Stomach smooth muscle (tissue), 2 donors: ENCODE measurements around the gene SLC2A8.

ENCODE experiments used
- H3K27ac ChIP-seq: one replicate; pipeline ENCODE4 v1.7.0; 2013; ENCODE audit warnings: mild to moderate bottlenecking, low read length, inconsistent platforms
- H3K27me3 ChIP-seq, 2 donors: one replicate each; pipeline ENCODE4 v1.7.0; 2013; ENCODE audit warnings: low read length in 2 of 2; ENCODE audit not compliant: insufficient read depth in 2 of 2, control insufficient read depth in 1 of 2
- H3K36me3 ChIP-seq, 2 donors: one replicate each; pipeline ENCODE4 v1.7.0; 2013; ENCODE audit warnings: low read length in 2 of 2; ENCODE audit not compliant: control insufficient read depth in 2 of 2, insufficient read depth in 2 of 2
- H3K4me1 ChIP-seq: one replicate; pipeline ENCODE4 v1.7.0; 2013; ENCODE audit warnings: low read length; ENCODE audit not compliant: control insufficient read depth, insufficient read depth
- H3K4me3 ChIP-seq, 2 donors: one replicate each; pipeline ENCODE4 v1.7.0; 2013; ENCODE audit warnings: low read length in 2 of 2
- H3K9ac ChIP-seq, 2 donors: one replicate each; pipeline ENCODE4 v1.7.0; 2013; ENCODE audit warnings: low read length in 2 of 2, mild to moderate bottlenecking in 1 of 2
- H3K9me3 ChIP-seq, 2 donors: one replicate each; pipeline ENCODE4 v1.7.0; 2013; ENCODE audit warnings: low read length in 2 of 2; ENCODE audit not compliant: control insufficient read depth in 2 of 2
- donor health status: healthy.
- donor health status: Pancreatic carcinoma.

SLC2A8 gene

GRCh38 chr9:127360829-127361228, 36.1 kb upstream of the SLC2A8 start:
- peaks cover 11 to 19% of the 10 kb centered on the region in 2 donors for H3K36me3 ChIP-seq
- H3K27ac ChIP-seq = no peak overlapping the region
- H3K4me1 ChIP-seq = no peaks in the 10 kb centered on the region
- H3K9ac ChIP-seq = no peak overlapping the region
- H3K9me3 ChIP-seq = no peaks in the 10 kb centered on the region
- H3K27me3 ChIP-seq = no peaks in the 10 kb centered on the region
- H3K4me3 ChIP-seq = no peak overlapping the region

DNA sequence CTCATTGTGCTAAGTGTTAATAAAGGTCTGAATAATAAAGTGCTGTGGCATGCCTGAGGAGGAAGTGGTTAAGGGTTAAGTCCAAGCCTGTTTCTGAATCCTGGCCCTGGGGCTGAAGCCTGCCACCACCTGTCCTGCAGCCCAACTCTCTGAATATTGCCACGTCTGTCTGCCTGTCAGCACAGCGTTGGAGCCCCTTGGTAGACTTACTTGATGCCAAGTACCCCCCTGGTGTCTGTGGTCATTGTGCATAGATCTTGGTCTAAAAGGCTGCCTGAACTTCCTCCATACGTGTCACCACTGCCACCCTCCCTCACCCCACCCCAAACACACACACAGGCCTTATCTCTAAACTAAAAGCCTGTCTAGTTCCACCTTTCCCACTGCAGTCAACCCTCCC, 35.4 kb upstream of the SLC2A8 start:
- no peak overlapping the region for H3K27ac ChIP-seq

DNA sequence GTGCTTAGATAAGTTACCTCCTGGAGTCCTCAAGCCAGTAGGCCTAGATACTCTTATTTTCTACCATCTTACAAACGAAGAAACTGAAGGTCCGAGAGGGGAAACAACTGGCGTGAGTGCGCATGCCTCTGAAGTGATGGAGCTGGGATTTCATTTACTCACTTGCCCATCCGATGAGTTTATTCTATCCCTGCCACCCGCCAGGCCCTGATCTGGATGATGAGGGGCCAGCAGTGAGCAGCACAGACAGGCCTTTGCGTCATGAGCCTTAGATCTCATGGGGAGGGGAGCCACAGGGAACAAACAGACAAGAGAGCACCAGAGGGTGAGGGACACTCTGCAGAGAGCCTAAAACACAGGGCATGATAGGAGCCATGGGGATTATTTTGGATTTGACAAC, 34.1 kb upstream of the SLC2A8 start:
- Histone ChIP-seq H3K9ac (no peak overlapping the region), H3K4me3 (no peak overlapping the region), H3K27me3 (no peaks in the 10 kb centered on the region), H3K36me3 (peaks cover 3 to 10% of the 10 kb centered on the region in 2 donors), H3K27ac (no peak overlapping the region), H3K9me3 (no peaks in the 10 kb centered on the region), H3K4me1 (no peaks in the 10 kb centered on the region)

More for the DNA sequence above, 35.4 kb upstream of the SLC2A8 start:
- Histone ChIP-seq H3K9me3 (no peaks in the 10 kb centered on the region), H3K36me3 (peaks cover 11 to 15% of the 10 kb centered on the region in 2 donors), H3K27me3 (no peaks in the 10 kb centered on the region), H3K4me1 (no peaks in the 10 kb centered on the region), H3K4me3 (no peak overlapping the region), H3K9ac (no peak overlapping the region)

DNA sequence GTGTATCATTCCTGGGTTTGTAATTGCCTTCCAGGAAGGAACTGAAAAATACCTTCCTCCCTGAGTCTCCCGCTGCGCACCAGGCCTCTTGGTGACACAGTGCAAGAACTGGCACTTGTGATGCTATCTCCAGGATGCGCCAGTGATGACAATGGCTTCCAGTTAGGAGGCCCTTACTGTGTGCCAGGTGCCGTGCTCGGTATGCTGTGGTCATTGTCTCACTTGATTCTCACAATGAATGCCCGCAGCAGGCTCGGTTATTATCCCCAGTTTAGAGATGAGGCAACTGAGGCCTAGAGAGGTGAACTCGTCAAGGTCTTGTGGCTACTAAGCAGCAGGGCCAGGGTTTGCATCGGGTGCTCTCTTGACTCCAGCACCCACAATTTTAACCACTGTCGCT, 31.5 kb upstream of the SLC2A8 start:
- no peak overlapping the region for H3K4me3 ChIP-seq
- no peak overlapping the region for H3K27ac ChIP-seq
- H3K9me3 ChIP-seq = no peaks in the 10 kb centered on the region

DNA sequence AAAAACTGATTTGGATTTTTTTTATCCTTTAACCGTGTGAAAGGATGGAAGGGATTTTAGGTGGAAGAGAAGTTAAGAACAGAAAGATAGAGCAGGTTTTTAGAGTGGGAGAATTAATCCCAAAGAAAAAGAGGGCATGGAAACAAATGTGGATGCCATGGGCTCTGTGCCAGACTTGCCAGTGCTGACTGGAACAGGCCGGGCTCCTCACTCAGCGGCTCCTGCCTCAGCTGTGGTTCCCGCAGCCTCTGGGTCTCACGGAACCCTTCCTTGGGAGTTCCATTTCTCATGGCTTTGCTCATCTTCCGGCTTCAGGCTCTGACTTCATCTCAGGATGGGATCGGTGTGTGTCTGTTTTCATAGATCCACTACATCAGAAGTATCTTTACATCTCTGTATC, 30.4 kb upstream of the SLC2A8 start:
- no peak overlapping the region for H3K4me3 ChIP-seq
- peaks cover 0 to 8% of the 10 kb centered on the region in 2 donors for H3K36me3 ChIP-seq
- H3K9me3 ChIP-seq = no peaks in the 10 kb centered on the region
- no peak overlapping the region for H3K9ac ChIP-seq
- H3K27me3 ChIP-seq = no peaks in the 10 kb centered on the region
- H3K4me1 ChIP-seq = no peaks in the 10 kb centered on the region
- no peak overlapping the region for H3K27ac ChIP-seq

More for the DNA sequence above, 31.5 kb upstream of the SLC2A8 start:
- no peaks in the 10 kb centered on the region for H3K27me3 ChIP-seq
- H3K9ac ChIP-seq = no peak overlapping the region
- H3K36me3 ChIP-seq = peaks cover 0 to 8% of the 10 kb centered on the region in 2 donors
- no peaks in the 10 kb centered on the region for H3K4me1 ChIP-seq

GRCh38 chr9:127368852-127369402, 28.0 kb upstream of the SLC2A8 start:
- H3K36me3 ChIP-seq = peaks cover 0 to 8% of the 10 kb centered on the region in 2 donors
- no peak overlapping the region for H3K27ac ChIP-seq
- H3K4me1 ChIP-seq = no peaks in the 10 kb centered on the region
- H3K4me3 ChIP-seq = no peak overlapping the region
- H3K9ac ChIP-seq = no peak overlapping the region
- no peaks in the 10 kb centered on the region for H3K9me3 ChIP-seq
- no peaks in the 10 kb centered on the region for H3K27me3 ChIP-seq

DNA sequence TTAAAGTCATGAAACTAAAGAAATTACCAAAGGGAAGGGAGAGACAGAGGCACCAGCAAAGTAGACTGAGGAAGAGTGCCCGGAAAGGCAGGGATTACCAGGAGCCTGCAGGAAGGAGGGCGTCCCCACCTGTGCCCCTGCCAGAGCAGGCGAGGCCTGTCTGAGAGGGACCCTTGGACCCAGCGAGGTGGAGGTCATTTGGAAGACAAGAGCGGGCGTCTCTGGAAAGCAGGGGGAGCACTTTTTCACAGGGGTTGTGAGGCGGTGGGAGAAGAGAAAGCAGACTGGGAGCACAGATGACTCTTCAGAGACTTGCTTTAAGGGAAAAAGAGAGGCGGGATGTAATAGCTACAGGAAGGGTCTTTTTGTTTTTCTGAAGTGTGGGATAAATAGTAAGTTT, 27.5 kb upstream of the SLC2A8 start:
- H3K27ac ChIP-seq = no peak overlapping the region
- H3K9ac ChIP-seq = no peak overlapping the region
- no peaks in the 10 kb centered on the region for H3K9me3 ChIP-seq
- H3K27me3 ChIP-seq = no peaks in the 10 kb centered on the region
- H3K4me3 ChIP-seq = no peak overlapping the region
- peaks cover 0 to 8% of the 10 kb centered on the region in 2 donors for H3K36me3 ChIP-seq
- no peaks in the 10 kb centered on the region for H3K4me1 ChIP-seq

DNA sequence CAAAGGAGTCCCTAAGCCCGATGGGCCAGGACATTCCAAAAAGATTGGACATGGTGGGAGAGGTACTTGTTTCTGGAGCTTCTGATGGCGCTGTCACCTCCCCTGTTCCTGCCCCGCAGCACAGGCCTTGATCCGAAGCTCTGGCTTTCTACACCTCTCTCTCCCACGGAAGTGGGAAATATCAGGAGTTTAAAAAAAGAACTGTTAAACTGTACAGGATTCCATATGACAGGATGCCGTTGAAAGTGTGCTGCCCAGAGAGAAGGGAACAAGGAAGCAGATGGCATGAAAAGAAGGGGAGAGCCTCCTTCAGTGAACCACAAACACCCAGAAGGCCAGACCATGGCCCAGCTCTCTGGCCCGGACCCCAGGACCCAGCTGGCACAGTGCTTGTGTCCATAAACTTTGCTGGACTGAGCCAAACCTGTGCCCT, 26.8 kb upstream of the SLC2A8 start:
- no peak overlapping the region for H3K27ac ChIP-seq
- no peak overlapping the region for H3K9ac ChIP-seq

DNA sequence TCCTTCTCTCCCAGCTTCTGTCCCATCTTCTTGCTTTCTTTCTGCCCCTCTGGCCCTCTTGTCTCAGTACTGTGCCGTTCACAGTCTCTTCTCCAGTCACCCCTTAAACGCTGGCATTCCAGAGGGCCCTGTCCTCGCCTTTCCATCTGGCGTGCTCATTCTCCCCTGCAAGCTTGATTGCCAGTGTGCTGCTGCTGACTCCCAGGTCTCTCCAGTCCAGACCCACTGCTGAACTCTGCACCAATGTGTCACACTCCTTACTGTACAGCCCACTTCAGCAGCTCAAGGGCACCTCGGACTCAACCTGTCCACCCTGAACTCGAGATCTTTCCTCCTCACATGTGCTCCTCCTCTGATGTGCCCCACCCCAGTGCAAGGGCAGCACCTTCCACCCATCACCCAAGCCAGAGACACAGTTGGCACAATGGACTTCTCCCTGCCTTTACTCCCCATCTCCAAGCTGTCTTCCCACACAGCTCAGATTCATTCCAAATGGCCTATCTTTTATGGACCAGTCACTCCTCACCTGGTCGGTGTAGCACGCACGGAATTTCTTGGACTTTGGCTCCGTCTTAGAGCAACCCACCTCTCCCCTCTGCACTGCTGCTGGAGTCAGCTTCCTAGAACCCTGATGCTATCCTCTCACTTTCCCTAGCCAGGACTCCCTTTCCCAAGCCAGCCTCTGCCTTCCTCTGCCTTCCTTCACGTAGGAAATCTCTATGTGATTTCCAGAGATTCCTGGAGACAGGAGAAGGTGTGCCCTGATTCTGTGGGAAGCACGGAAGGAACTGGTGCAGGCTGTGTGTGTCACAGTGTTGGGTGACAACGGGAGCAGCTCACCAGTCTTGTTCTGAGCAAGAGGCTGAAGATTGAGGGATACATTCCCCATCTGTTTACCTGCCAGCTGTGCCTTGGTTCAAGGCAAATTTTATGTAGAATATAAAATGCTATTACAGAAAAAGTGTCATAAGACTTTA, 26.0 kb upstream of the SLC2A8 start:
- H3K9ac ChIP-seq = no peak overlapping the region
- H3K4me1 ChIP-seq = no peaks in the 10 kb centered on the region
- H3K27me3 ChIP-seq = no peaks in the 10 kb centered on the region
- H3K4me3 ChIP-seq = no peak overlapping the region
- no peak overlapping the region for H3K27ac ChIP-seq
- H3K9me3 ChIP-seq = no peaks in the 10 kb centered on the region
- H3K36me3 ChIP-seq = peaks cover 0 to 3% of the 10 kb centered on the region in 2 donors

More for the DNA sequence above, 26.8 kb upstream of the SLC2A8 start:
- no peaks in the 10 kb centered on the region for H3K9me3 ChIP-seq
- no peak overlapping the region for H3K4me3 ChIP-seq
- H3K4me1 ChIP-seq = no peaks in the 10 kb centered on the region
- H3K36me3 ChIP-seq = peaks cover 0 to 6% of the 10 kb centered on the region in 2 donors
- no peaks in the 10 kb centered on the region for H3K27me3 ChIP-seq

GRCh38 chr9:127380479-127380878, 16.5 kb upstream of the SLC2A8 start:
- no peaks in the 10 kb centered on the region for H3K27me3 ChIP-seq
- H3K36me3 ChIP-seq = no peaks in the 10 kb centered on the region
- H3K27ac ChIP-seq = no peak overlapping the region
- no peak overlapping the region for H3K4me3 ChIP-seq
- no peaks in the 10 kb centered on the region for H3K9me3 ChIP-seq
- no peak overlapping the region for H3K9ac ChIP-seq
- no peaks in the 10 kb centered on the region for H3K4me1 ChIP-seq

DNA sequence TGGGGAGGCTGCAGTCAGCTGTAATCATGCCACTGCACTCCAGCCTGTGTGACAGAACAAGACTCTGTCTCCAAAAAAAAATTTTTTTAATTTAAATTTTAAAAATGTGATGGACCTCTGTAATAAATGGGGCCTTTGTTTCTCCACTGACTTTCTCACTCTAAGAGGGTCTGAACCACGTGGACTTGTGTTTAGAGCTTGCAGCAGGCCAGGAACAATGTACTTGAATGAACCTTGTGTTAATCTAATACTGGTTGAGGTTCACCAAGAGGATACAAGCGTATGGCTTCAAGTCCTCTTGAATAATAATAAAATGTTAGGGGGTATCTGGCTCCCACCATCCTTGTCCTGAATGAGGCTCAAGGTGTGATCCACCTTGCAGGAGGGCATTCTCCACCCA, 14.4 kb upstream of the SLC2A8 start:
- no peak overlapping the region for H3K4me3 ChIP-seq
- H3K4me1 ChIP-seq = no peaks in the 10 kb centered on the region
- no peak overlapping the region for H3K9ac ChIP-seq

More for the DNA sequence above, 14.4 kb upstream of the SLC2A8 start:
- no peaks in the 10 kb centered on the region for H3K36me3 ChIP-seq
- no peak overlapping the region for H3K27ac ChIP-seq
- no peaks in the 10 kb centered on the region for H3K9me3 ChIP-seq
- no peaks in the 10 kb centered on the region for H3K27me3 ChIP-seq
